Retina (tissue), 1 donor: ENCODE measurements around the gene RANGAP1.

Experiments used
- DNase-seq: peaks from one replicate; pipeline ENCODE4 v3.0.0-alpha.2; 2016

RANGAP1 gene

GRCh38 chr22:41231369-41231768 is 54.6 kb downstream of the RANGAP1 start:
- DNase-seq = no peak

- DNase-seq = no peak
Observed at GRCh38 chr22:41230401-41230785, 55.6 kb downstream of the RANGAP1 start.

GRCh38 chr22:41229730-41230400 is 56.1 kb downstream of the RANGAP1 start:
- no peak for DNase-seq

GRCh38 chr22:41229215-41229614 is 56.8 kb downstream of the RANGAP1 start:
- no peak for DNase-seq

GRCh38 chr22:41226723-41227655 is 59.0 kb downstream of the RANGAP1 start:
- DNase-seq = no peak

GRCh38 chr22:41223535-41223934 is 62.5 kb downstream of the RANGAP1 start:
- DNase-seq = no peak

- DNase-seq = no peak
Observed at GRCh38 chr22:41222846-41223507, 63.0 kb downstream of the RANGAP1 start.

- DNase-seq = no peak
Observed at GRCh38 chr22:41217553-41218157, 68.3 kb downstream of the RANGAP1 start.

- no peak for DNase-seq
Observed at GRCh38 chr22:41216984-41217383, 69.0 kb downstream of the RANGAP1 start.

- DNase-seq = no peak
Observed at GRCh38 chr22:41215926-41216325, 70.1 kb downstream of the RANGAP1 start.

- DNase-seq = no peak
Observed at GRCh38 chr22:41215409-41215808, 70.6 kb downstream of the RANGAP1 start.

- DNase-seq = no peak
Observed at GRCh38 chr22:41206719-41207118, 79.3 kb downstream of the RANGAP1 start.

- DNase-seq = peak; percentile 95
Observed at GRCh38 chr22:41204992-41205900, 80.7 kb downstream of the RANGAP1 start, which contains the start of gene L3MBTL2. Gene L3MBTL2, plus strand, starts transcription at chr22:41205312. Its CDS starts 51 bp downstream, at chr22:41205363.

- no peak for DNase-seq
Observed at GRCh38 chr22:41204066-41204465, 81.9 kb downstream of the RANGAP1 start.

GRCh38 chr22:41203118-41203517 is 82.9 kb downstream of the RANGAP1 start:
- no peak for DNase-seq

- no peak for DNase-seq
Observed at GRCh38 chr22:41201141-41201540, 84.8 kb downstream of the RANGAP1 start.

GRCh38 chr22:41198027-41198580 is 87.9 kb downstream of the RANGAP1 start:
- peak; percentile 47 for DNase-seq

GRCh38 chr22:41197038-41197972 is 88.7 kb downstream of the RANGAP1 start:
- peak; percentile 92 for DNase-seq
